K562 (cell line): ENCODE results near the gene FEM1B. TPM values are rescaled to one million over a fixed set of nuclear protein-coding genes. Genes with fewer than 3 reads are reported as not detected.
A peak's percentile ranks its signal among the peaks of the same experiment; 100 is the strongest.

Experiments
- ATAC-seq: fragments of 200-7000 bp; cut with Tn5 transposase; 3 replicates; pipeline ENCODE4 v1.9.1; 2020; ENCODE audit warnings: moderate library complexity
- BruUV-seq: library from RNA; stranded (reverse); fragments of 400-500 nt; replicated peaks from 2 replicates; lab custom pipeline; 2021; lab: Mats Ljungman, UMichigan
- CTCF ChIA-PET: fragments of 300-600 bp; formaldehyde crosslinking; extraction: SDS; loops from one replicate; lab custom pipeline; 2021; ENCODE audit warnings: low intra/inter-chr PET ratio; lab: Yijun Ruan, JAX
- POLR2A ChIA-PET: fragments of 300-600, 350-650 bp; sonication (Branson Sonifier 250); formaldehyde crosslinking; extraction: SDS; loops from one replicate; lab custom pipeline; 2021; ENCODE audit warnings: antibody characterized with exemption, inconsistent platforms; lab: Yijun Ruan, JAX
- DNase-seq, 4 experiments: peaks; one replicate each; pipeline versions ENCODE4 v3.0.0 to v3.0.0-alpha.2; 2011 to 2018; ENCODE audit warnings: low spot score in 3 of 4, mixed read lengths in 3 of 4; ENCODE audit errors: extremely low read depth in 1 of 4
- FAIRE-seq: peaks from 2 replicates; lab custom pipeline; 2011; peaks lifted over from hg19 to GRCh38; lab: Jason Lieb, UNC
- H2AFZ ChIP-seq: 2 replicates; pipeline ENCODE4 v1.6.0; 2011; ENCODE audit warnings: low read depth, low read length, control low read depth, inconsistent platforms
- H3K27ac ChIP-seq: fragments of 200-600 bp; 3 replicates; pipeline ENCODE4 v1.8.0; 2011; ENCODE audit warnings: low read depth, mild to moderate bottlenecking, control low read depth, inconsistent platforms, low read length, moderate library complexity, mixed read lengths; ENCODE audit errors: extremely low read depth
- H3K27me3 ChIP-seq, 2 experiments: fragments of 300-600 bp in 1 of 2; 2 replicates in 1 of 2; 3 replicates in 1 of 2; pipeline versions ENCODE4 v1.6.0 to v1.8.0; 2011; ENCODE audit warnings: inconsistent platforms in 2 of 2, low read length in 2 of 2, mild to moderate bottlenecking in 1 of 2, mixed read lengths in 1 of 2, moderate library complexity in 1 of 2; ENCODE audit not compliant: control insufficient read depth in 2 of 2, insufficient read depth in 2 of 2
- H3K36me3 ChIP-seq: fragments of 300-600 bp; 3 replicates; pipeline ENCODE4 v1.8.0; 2011; ENCODE audit warnings: mild to moderate bottlenecking, low read length, inconsistent platforms; ENCODE audit not compliant: control insufficient read depth, insufficient read depth
- H3K4me1 ChIP-seq, 2 experiments: fragments of 200-600 bp in 1 of 2; replicated peaks in 1 of 2; 2 replicates in 1 of 2; 3 replicates in 1 of 2; pipeline versions ENCODE4 v1.5.1 to v1.8.0; 2011; ENCODE audit warnings: inconsistent platforms in 2 of 2, low read length in 2 of 2, mild to moderate bottlenecking in 1 of 2, mixed read lengths in 1 of 2, moderate library complexity in 1 of 2; ENCODE audit not compliant: control insufficient read depth in 2 of 2, insufficient read depth in 2 of 2
- H3K4me2 ChIP-seq: 2 replicates; pipeline ENCODE4 v1.6.1; 2011; ENCODE audit warnings: low read length, control low read depth, inconsistent platforms, mixed read lengths; ENCODE audit not compliant: insufficient read depth
- H3K4me3 ChIP-seq: fragments of 200-600 bp; sonication (generic), shearing (Covaris generic); 2 replicates; pipeline ENCODE4 v1.5.1; 2016; ENCODE audit warnings: control low read depth, inconsistent platforms
- H3K79me2 ChIP-seq: fragments of 200-600 bp; 3 replicates; pipeline ENCODE4 v1.8.0; 2011; ENCODE audit warnings: low read length, inconsistent platforms; ENCODE audit not compliant: control insufficient read depth, insufficient read depth
- H3K9ac ChIP-seq, 2 experiments: 2 replicates each; pipeline versions ENCODE4 v1.6.0 to v1.6.1; 2011; ENCODE audit warnings: low read depth in 2 of 2, low read length in 2 of 2, control low read depth in 1 of 2, inconsistent platforms in 1 of 2, mild to moderate bottlenecking in 1 of 2, mixed read lengths in 1 of 2; ENCODE audit not compliant: insufficient read depth in 1 of 2
- H3K9me1 ChIP-seq: one replicate; pipeline ENCODE4 v1.6.0; 2011; ENCODE audit warnings: inconsistent platforms, mild to moderate bottlenecking, low read length, moderate library complexity; ENCODE audit not compliant: control insufficient read depth, insufficient read depth
- H3K9me3 ChIP-seq: replicated peaks from 2 replicates; pipeline ENCODE4 v1.5.1; 2011; ENCODE audit warnings: low read depth, low read length, inconsistent platforms; ENCODE audit not compliant: control insufficient read depth, insufficient read depth
- H4K20me1 ChIP-seq: replicated peaks from 2 replicates; pipeline ENCODE4 v1.6.1; 2011; ENCODE audit warnings: low read length, inconsistent platforms, mixed read lengths; ENCODE audit not compliant: control insufficient read depth, insufficient read depth
- EP400 ChIP-seq: fragments of 450-650 bp; IDR thresholded peaks from 2 replicates; pipeline ENCODE4 v1.6.1; 2017; ENCODE audit warnings: antibody characterized with exemption, mild to moderate bottlenecking, moderate library complexity
- HLTF ChIP-seq: fragments of 450-650 bp; IDR thresholded peaks from 2 replicates; pipeline ENCODE4 v1.6.1; 2016
- RBM25 ChIP-seq: fragments of 200-400 bp; formaldehyde crosslinking; IDR thresholded peaks from 2 replicates; pipeline ENCODE4 v1.6.1; 2018; ENCODE audit warnings: low read length, low read depth, moderate library complexity; ENCODE audit not compliant: severe bottlenecking
- RFX1 ChIP-seq: fragments of 450-650 bp; IDR thresholded peaks from 2 replicates; pipeline ENCODE4 v1.6.1; 2016; ENCODE audit warnings: mild to moderate bottlenecking, moderate library complexity
- WGBS: fragments of 100-300 bp; shearing (Covaris generic); methylation state at CpG from one replicate; pipeline ENCODE4 v1.1.6; 2016; ENCODE audit warnings: low coverage, mixed read lengths; ENCODE audit not compliant: insufficient coverage; ENCODE audit errors: missing lambda C conversion rate; 5-methylcytosine and 5-hydroxymethylcytosine counted together
- in situ Hi-C: fragments of 300-500 bp; cut with MboI; formaldehyde crosslinking; loops from 4 replicates; pipeline ENCODE4 v1.15.0; 2018; ENCODE audit warnings: inconsistent platforms, mixed read lengths
- intact Hi-C: fragments of 100-400 bp; cut with micrococcal nuclease; formaldehyde crosslinking; loops from 2 replicates; pipeline ENCODE4 v1.14.2; 2022
- polyA plus RNA-seq, 8 experiments: library from polyadenylated mRNA; depleted of rRNA in 4 of 8; stranded (reverse) in 5 of 8; unstranded in 3 of 8; fragments of >200 nt; fragmentation: Nextera tagmentation in 2 of 8; fragmentation: Illumina TruSeq in 1 of 8; extraction: Ambion mirVana in 2 of 8; extraction: Trizol in 1 of 8; gene quantifications; 2 replicates each; pipeline versions ENCODE4 v1.2.1 to v1.2.3, GENCODE V29; 2011 to 2014; ENCODE audit warnings: inconsistent platforms in 1 of 8, missing spikeins in 1 of 8
- total RNA-seq, 7 experiments: library from RNA; depleted of rRNA in 6 of 7; stranded (reverse); fragments of >200 nt in 6 of 7; fragmentation: Illumina TruSeq in 2 of 7; extraction: Trizol in 2 of 7; gene quantifications; 2 replicates each; pipeline versions ENCODE4 v1.2.1 to v1.2.3, GENCODE V29; 2011 to 2021; ENCODE audit warnings: low replicate concordance in 1 of 7

Gene FEM1B
- total and polyA plus RNA-seq, 9 of the 15 experiments (the other 6 are each of a cell fraction or from before 2014, with no cell fraction given) = 5.9 to 61.6 (median 20.1) TPM

GRCh38 chr15:68311859-68312557, 34.5 kb downstream of the FEM1B start:
- Histone ChIP-seq H2AFZ (no peak overlapping the region), H3K4me2 (no peak overlapping the region), H3K9me3 (no peaks in the 10 kb centered on the region), H3K27me3 (peaks cover 28 to 62% of the 10 kb centered on the region in 2 experiments), H4K20me1 (peaks cover 8% of the 10 kb centered on the region; the same call in 1 of the 2 replicates), H3K4me3 (no peak overlapping the region), H3K4me1 (peaks cover 0 to 5% of the 10 kb centered on the region in 2 experiments; a peak in 2 of 5 replicates), H3K27ac (no peak overlapping the region), H3K9ac (no peak overlapping the region), H3K9me1 (no peaks in the 10 kb centered on the region), H3K36me3 (no peaks in the 10 kb centered on the region), H3K79me2 (no peaks in the 10 kb centered on the region)
- in situ Hi-C loops (no loop called here), intact Hi-C loops (no loop called here)
- TF ChIP-seq RFX1 (no peak), RBM25 (peak; percentile 21), EP400 (no peak), HLTF (peak; percentile 63; the same call in 1 of the 2 replicates)
- 18% methylated on average over 3 of the region's 3 CpGs for whole genome bisulfite sequencing
- POLR2A ChIA-PET = interaction anchor here (0.6 to 1.8 kb wide), 2 partner anchors 10 to 517 kb away, joined by 3 to 7 read pairs; no protein-coding TSS in a partner anchor
- no peak for ATAC-seq
- BruUV-seq = no TSS peak
- CTCF ChIA-PET = interaction anchor here (0.5 kb wide), 1 partner anchor 812 kb away, joined by 3 read pairs; no protein-coding TSS in a partner anchor
- FAIRE-seq = no peak
- DNase-seq = no peak
